MM.1S (cell line): ENCODE results near the gene TFIP11.

Experiments
- EZH2 ChIP-seq: fragments of 300-600 bp; sonication (generic); optimal IDR thresholded peaks from 2 replicates; pipeline ENCODE3; 2017; ENCODE audit warnings: low read depth, mild to moderate bottlenecking, antibody characterized with exemption, low read length, mixed read lengths
- EZH2phosphoT487 ChIP-seq: fragments of 300-600 bp; sonication (generic); IDR thresholded peaks from 2 replicates; pipeline ENCODE4 v1.6.1; 2018; ENCODE audit warnings: antibody characterized with exemption, low read length
- TF ChIP-seq, protein P1 (sequence below): fragments of 300-600 bp; sonication (generic); IDR thresholded peaks from 2 replicates; pipeline ENCODE4 v1.5.1; 2016; ENCODE audit warnings: antibody characterized with exemption, low read length, mixed read lengths

DNA sequence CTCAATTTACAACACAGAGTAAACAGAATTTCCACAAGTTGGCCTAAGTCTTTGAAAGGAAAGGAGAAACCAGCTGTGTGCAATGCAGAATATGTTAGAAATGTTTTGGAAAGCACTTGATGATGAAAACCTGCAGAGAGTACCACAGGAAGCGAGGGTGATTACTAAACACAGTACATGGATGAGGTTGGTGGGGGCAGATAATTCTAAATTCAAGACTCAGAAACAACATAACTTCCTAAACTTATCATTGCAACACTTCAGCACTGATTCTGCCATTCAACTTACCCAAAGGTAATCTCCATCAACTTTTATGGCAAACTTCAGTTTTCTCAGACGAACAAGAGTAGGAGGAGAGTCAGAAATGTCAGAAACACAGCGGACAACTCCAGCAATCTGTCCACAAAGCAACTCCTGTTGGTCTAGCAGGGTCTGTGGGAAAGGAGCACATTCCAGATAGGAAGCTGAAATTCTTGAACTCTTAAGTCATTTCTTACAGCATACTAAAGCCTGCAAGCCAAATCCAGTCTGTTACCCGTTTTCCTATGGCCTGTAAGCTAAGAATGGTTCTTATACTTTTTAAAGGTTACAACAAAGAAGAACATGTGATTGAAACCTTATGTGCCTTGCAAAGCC is 35.5 kb downstream of the TFIP11 start:
- TF ChIP-seq, protein P1, sequence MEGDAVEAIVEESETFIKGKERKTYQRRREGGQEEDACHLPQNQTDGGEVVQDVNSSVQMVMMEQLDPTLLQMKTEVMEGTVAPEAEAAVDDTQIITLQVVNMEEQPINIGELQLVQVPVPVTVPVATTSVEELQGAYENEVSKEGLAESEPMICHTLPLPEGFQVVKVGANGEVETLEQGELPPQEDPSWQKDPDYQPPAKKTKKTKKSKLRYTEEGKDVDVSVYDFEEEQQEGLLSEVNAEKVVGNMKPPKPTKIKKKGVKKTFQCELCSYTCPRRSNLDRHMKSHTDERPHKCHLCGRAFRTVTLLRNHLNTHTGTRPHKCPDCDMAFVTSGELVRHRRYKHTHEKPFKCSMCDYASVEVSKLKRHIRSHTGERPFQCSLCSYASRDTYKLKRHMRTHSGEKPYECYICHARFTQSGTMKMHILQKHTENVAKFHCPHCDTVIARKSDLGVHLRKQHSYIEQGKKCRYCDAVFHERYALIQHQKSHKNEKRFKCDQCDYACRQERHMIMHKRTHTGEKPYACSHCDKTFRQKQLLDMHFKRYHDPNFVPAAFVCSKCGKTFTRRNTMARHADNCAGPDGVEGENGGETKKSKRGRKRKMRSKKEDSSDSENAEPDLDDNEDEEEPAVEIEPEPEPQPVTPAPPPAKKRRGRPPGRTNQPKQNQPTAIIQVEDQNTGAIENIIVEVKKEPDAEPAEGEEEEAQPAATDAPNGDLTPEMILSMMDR = no peak
- TF ChIP-seq EZH2 (no peak), EZH2phosphoT487 (no peak)
